ENCODE results near the gene CREBRF. TPM values are rescaled to one million over a fixed set of nuclear protein-coding genes. Genes with fewer than 3 reads are reported as not detected.
"Not testable (repeated sequence)": the region's sequence is repeated elsewhere in the genome, so short reads cannot be mapped to it uniquely, and the experiment has no call there.

Gene CREBRF
- total and polyA plus RNA-seq, 2 donors, result 12.8 to 16.7 TPM

GRCh38 chr5:173045474-173045873, 10.7 kb upstream of the CREBRF start:
- no peaks in the 10 kb centered on the region for H3K4me1 ChIP-seq (ENCODE audit: control insufficient read depth in 2 of 2, insufficient read depth in 2 of 2, low read length in 2 of 2)
- WGBS, result 88% methylated on average over 8 of the region's 8 CpGs
- H3K36me3 ChIP-seq (ENCODE audit: control insufficient read depth in 2 of 2, insufficient read depth in 2 of 2, low read length in 1 of 2), result no peaks in the 10 kb centered on the region
- H3K27me3 ChIP-seq (ENCODE audit: control insufficient read depth in 2 of 2, insufficient read depth in 1 of 2, low read length in 1 of 2), result no peaks in the 10 kb centered on the region
- no peak overlapping the region for H3K4me3 ChIP-seq (ENCODE audit: low read length in 2 of 2)
- DNase-seq (ENCODE audit: low read depth in 6 of 9, low spot score in 9 of 9), result no peak
- H3K27ac ChIP-seq (ENCODE audit: low read depth in 1 of 2, low read length in 1 of 2), result no peak overlapping the region
- no peaks in the 10 kb centered on the region for H3K9me3 ChIP-seq (ENCODE audit: control insufficient read depth in 2 of 2, insufficient read depth in 1 of 2, low read length in 1 of 2)

DNA sequence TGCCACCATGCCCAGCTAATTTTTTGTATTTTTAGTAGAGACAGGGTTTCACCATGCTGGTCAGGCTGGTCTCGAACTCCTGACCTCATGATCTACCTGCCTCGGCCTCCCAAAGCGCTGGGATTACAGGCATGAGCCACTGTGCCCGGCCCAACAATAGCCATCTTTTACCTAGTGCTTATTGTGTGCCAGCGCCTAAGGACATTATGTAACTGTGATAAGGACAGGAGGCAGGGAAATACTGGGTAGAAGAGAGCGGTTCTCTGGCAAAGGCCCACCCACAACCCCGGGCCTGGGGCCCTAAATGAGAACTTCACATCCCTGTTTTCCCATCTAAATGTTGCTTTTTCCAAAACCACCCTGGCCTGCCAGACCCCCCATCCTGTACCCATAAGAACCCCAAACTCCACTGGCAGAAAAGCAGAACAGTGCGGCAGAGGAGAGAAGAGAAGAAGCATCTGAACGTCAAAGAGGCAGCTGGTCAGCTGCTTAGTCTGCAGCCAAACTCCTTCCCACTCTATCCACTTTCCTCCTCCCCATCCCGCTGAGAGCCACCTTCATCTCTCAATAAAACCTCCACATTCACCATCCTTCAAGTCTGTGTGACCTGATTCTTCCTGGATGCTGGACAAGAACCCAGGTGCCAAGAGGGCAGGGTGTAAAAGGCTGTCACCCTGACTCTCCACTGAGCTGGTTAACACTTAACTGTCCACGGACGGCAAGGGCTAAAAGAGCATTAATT, 8.9 kb upstream of the CREBRF start:
- H3K4me1 ChIP-seq (ENCODE audit: control insufficient read depth in 2 of 2, insufficient read depth in 2 of 2, low read length in 2 of 2); H3K9me3 ChIP-seq (ENCODE audit: control insufficient read depth in 2 of 2, insufficient read depth in 1 of 2, low read length in 1 of 2); H3K27me3 ChIP-seq (ENCODE audit: control insufficient read depth in 2 of 2, insufficient read depth in 1 of 2, low read length in 1 of 2); DNase-seq (ENCODE audit: low read depth in 6 of 9, low spot score in 9 of 9); H3K36me3 ChIP-seq (ENCODE audit: control insufficient read depth in 2 of 2, insufficient read depth in 2 of 2, low read length in 1 of 2); H3K27ac ChIP-seq (ENCODE audit: low read depth in 1 of 2, low read length in 1 of 2); H3K4me3 ChIP-seq (ENCODE audit: low read length in 2 of 2): not testable (repeated sequence)
- 96% methylated on average over 12 of the region's 12 CpGs for WGBS

- Histone ChIP-seq H3K36me3 (ENCODE audit: control insufficient read depth in 2 of 2, insufficient read depth in 2 of 2, low read length in 1 of 2) (no peaks in the 10 kb centered on the region), H3K4me3 (ENCODE audit: low read length in 2 of 2) (no peak overlapping the region), H3K4me1 (ENCODE audit: control insufficient read depth in 2 of 2, insufficient read depth in 2 of 2, low read length in 2 of 2) (no peaks in the 10 kb centered on the region), H3K9me3 (ENCODE audit: control insufficient read depth in 2 of 2, insufficient read depth in 1 of 2, low read length in 1 of 2) (no peaks in the 10 kb centered on the region), H3K27ac (ENCODE audit: low read depth in 1 of 2, low read length in 1 of 2) (no peak overlapping the region), H3K27me3 (ENCODE audit: control insufficient read depth in 2 of 2, insufficient read depth in 1 of 2, low read length in 1 of 2) (peaks cover 0 to 4% of the 10 kb centered on the region in 2 donors)
- 81% methylated on average over 6 of the region's 6 CpGs for WGBS
- no peak for DNase-seq (ENCODE audit: low read depth in 6 of 9, low spot score in 9 of 9)
These were observed 8.4 kb upstream of the CREBRF start for GRCh38 chr5:173047838-173048105.

DNA sequence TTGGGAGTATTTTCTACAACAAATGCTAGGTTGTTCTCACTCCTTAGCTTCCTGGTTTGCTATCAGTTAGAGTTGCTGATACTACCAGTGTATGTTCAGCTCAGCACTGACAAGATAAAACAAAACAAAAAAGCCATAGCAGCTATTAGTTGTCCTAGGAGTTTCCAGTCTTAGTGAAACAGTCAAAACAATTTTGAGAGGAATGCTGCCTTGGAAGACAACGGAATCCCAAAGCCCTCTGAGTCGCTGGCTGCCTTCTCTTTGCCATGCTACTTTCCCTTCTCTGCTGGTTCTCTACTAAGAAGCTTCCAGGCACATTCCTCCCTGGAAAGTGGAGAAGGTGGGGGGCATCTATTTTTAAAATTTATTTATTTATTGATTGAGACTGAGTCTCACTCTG, 5.4 kb upstream of the CREBRF start:
- H3K36me3 ChIP-seq (ENCODE audit: control insufficient read depth in 2 of 2, insufficient read depth in 2 of 2, low read length in 1 of 2), result no peaks in the 10 kb centered on the region
- H3K4me3 ChIP-seq (ENCODE audit: low read length in 2 of 2), result no peak overlapping the region
- peaks cover 0 to 4% of the 10 kb centered on the region in 2 donors for H3K27me3 ChIP-seq (ENCODE audit: control insufficient read depth in 2 of 2, insufficient read depth in 1 of 2, low read length in 1 of 2)
- DNase-seq (ENCODE audit: low read depth in 6 of 9, low spot score in 9 of 9), result no peak
- H3K9me3 ChIP-seq (ENCODE audit: control insufficient read depth in 2 of 2, insufficient read depth in 1 of 2, low read length in 1 of 2), result no peaks in the 10 kb centered on the region
- 97% methylated on average over 2 of the region's 2 CpGs for WGBS
- no peak overlapping the region for H3K27ac ChIP-seq (ENCODE audit: low read depth in 1 of 2, low read length in 1 of 2)
- peaks cover 0 to 8% of the 10 kb centered on the region in 2 donors for H3K4me1 ChIP-seq (ENCODE audit: control insufficient read depth in 2 of 2, insufficient read depth in 2 of 2, low read length in 2 of 2)

DNA sequence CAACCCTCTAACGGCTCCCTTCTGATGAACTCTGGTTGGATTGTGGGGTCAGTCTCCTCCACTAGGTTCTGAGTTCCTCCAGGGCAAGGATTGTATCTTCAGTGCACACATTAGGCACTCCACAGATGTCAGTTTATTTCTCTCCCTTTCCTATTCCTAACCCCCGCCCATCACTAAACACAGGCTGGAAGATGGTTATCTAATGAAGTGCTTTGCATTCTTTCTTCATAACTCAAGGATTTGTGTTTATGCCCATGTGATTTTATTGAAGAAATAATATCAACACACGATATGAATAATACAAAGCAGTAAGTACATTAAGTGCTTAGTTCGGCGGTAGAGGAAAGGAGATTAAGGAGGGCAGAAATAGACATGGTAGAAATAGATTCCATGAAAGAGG, 4.4 kb upstream of the CREBRF start:
- Histone ChIP-seq H3K4me1 (ENCODE audit: control insufficient read depth in 2 of 2, insufficient read depth in 2 of 2, low read length in 2 of 2) (peaks cover 0 to 9% of the 10 kb centered on the region in 2 donors), H3K27me3 (ENCODE audit: control insufficient read depth in 2 of 2, insufficient read depth in 1 of 2, low read length in 1 of 2) (peaks cover 0 to 4% of the 10 kb centered on the region in 2 donors), H3K36me3 (ENCODE audit: control insufficient read depth in 2 of 2, insufficient read depth in 2 of 2, low read length in 1 of 2) (no peaks in the 10 kb centered on the region), H3K27ac (ENCODE audit: low read depth in 1 of 2, low read length in 1 of 2) (no peak overlapping the region), H3K4me3 (ENCODE audit: low read length in 2 of 2) (no peak overlapping the region), H3K9me3 (ENCODE audit: control insufficient read depth in 2 of 2, insufficient read depth in 1 of 2, low read length in 1 of 2) (no peaks in the 10 kb centered on the region)
- 97% methylated on average over 5 of the region's 5 CpGs for WGBS
- no peak for DNase-seq (ENCODE audit: low read depth in 6 of 9, low spot score in 9 of 9)

GRCh38 chr5:173053041-173053440, 3.1 kb upstream of the CREBRF start:
- Histone ChIP-seq H3K9me3 (ENCODE audit: control insufficient read depth in 2 of 2, insufficient read depth in 1 of 2, low read length in 1 of 2) (no peaks in the 10 kb centered on the region), H3K27ac (ENCODE audit: low read depth in 1 of 2, low read length in 1 of 2) (no peak overlapping the region), H3K4me3 (ENCODE audit: low read length in 2 of 2) (no peak overlapping the region), H3K4me1 (ENCODE audit: control insufficient read depth in 2 of 2, insufficient read depth in 2 of 2, low read length in 2 of 2) (peaks cover 0 to 14% of the 10 kb centered on the region in 2 donors), H3K36me3 (ENCODE audit: control insufficient read depth in 2 of 2, insufficient read depth in 2 of 2, low read length in 1 of 2) (no peaks in the 10 kb centered on the region), H3K27me3 (ENCODE audit: control insufficient read depth in 2 of 2, insufficient read depth in 1 of 2, low read length in 1 of 2) (peaks cover 0 to 4% of the 10 kb centered on the region in 2 donors)
- WGBS, result 95% methylated on average over 3 of the region's 3 CpGs
- DNase-seq (ENCODE audit: low read depth in 6 of 9, low spot score in 9 of 9), result no peak

DNA sequence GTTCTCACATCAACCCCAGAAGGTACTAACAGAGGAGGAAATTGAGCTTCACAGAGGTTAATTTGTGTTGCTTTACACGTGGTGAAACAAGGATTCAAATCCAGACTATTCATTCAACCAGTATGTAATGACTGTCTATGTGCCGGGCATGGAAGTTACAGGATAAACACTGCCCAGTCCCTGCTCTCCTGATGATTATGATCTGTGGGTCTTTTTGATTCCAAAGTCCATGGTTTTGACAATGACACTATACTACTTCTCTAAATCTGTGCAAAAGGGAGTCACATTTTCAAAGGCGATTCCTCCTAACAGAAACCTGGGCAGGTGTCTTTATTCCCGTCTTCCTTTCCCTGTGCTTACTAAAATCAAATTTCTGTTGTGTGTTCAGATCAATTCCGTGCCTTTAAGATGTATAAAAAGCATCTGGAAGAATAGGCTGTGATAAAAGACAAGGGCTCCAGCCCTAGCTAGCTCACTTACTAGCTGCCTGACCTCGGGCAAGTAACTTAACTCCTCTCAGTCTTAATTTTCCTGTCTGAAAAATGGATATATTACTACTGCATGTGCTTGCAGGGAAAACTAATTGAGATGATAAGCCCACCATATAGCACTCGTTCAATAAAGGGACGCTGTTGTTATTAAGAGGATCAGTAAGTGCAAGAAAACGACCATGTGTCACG, 970 bp upstream of the CREBRF start:
- no peak for DNase-seq (ENCODE audit: low read depth in 6 of 9, low spot score in 9 of 9)
- Histone ChIP-seq H3K4me3 (ENCODE audit: low read length in 2 of 2) (peak overlapping the region; percentile 87 to 100), H3K27ac (ENCODE audit: low read depth in 1 of 2, low read length in 1 of 2) (no peak overlapping the region), H3K4me1 (ENCODE audit: control insufficient read depth in 2 of 2, insufficient read depth in 2 of 2, low read length in 2 of 2) (peaks cover 0 to 14% of the 10 kb centered on the region in 2 donors), H3K36me3 (ENCODE audit: control insufficient read depth in 2 of 2, insufficient read depth in 2 of 2, low read length in 1 of 2) (peaks cover 0 to 6% of the 10 kb centered on the region in 2 donors), H3K9me3 (ENCODE audit: control insufficient read depth in 2 of 2, insufficient read depth in 1 of 2, low read length in 1 of 2) (no peaks in the 10 kb centered on the region), H3K27me3 (ENCODE audit: control insufficient read depth in 2 of 2, insufficient read depth in 1 of 2, low read length in 1 of 2) (peaks cover 0 to 4% of the 10 kb centered on the region in 2 donors)
- 41% methylated on average over 10 of the region's 10 CpGs for WGBS

GRCh38 chr5:173055722-173055982, 500 bp upstream of the CREBRF start:
- H3K27me3 ChIP-seq (ENCODE audit: control insufficient read depth in 2 of 2, insufficient read depth in 1 of 2, low read length in 1 of 2), result peaks cover 0 to 4% of the 10 kb centered on the region in 2 donors
- peaks cover 3 to 8% of the 10 kb centered on the region in 2 donors for H3K36me3 ChIP-seq (ENCODE audit: control insufficient read depth in 2 of 2, insufficient read depth in 2 of 2, low read length in 1 of 2)
- H3K4me3 ChIP-seq (ENCODE audit: low read length in 2 of 2), result peak overlapping the region; percentile 87 to 100
- H3K4me1 ChIP-seq (ENCODE audit: control insufficient read depth in 2 of 2, insufficient read depth in 2 of 2, low read length in 2 of 2), result peaks cover 0 to 14% of the 10 kb centered on the region in 2 donors
- peak overlapping the region; percentile 19 to 46 for H3K27ac ChIP-seq (ENCODE audit: low read depth in 1 of 2, low read length in 1 of 2)
- 1% methylated on average over 11 of the region's 11 CpGs for WGBS
- DNase-seq (ENCODE audit: low read depth in 6 of 9, low spot score in 9 of 9), result no peak
- H3K9me3 ChIP-seq (ENCODE audit: control insufficient read depth in 2 of 2, insufficient read depth in 1 of 2, low read length in 1 of 2), result no peaks in the 10 kb centered on the region

GRCh38 chr5:173056783-173057061, 570 bp downstream of the CREBRF start:
- Histone ChIP-seq H3K27me3 (ENCODE audit: control insufficient read depth in 2 of 2, insufficient read depth in 1 of 2, low read length in 1 of 2) (peaks cover 0 to 2% of the 10 kb centered on the region in 2 donors), H3K9me3 (ENCODE audit: control insufficient read depth in 2 of 2, insufficient read depth in 1 of 2, low read length in 1 of 2) (no peaks in the 10 kb centered on the region), H3K27ac (ENCODE audit: low read depth in 1 of 2, low read length in 1 of 2) (peak overlapping the region; percentile 95 to 98), H3K4me3 (ENCODE audit: low read length in 2 of 2) (peak overlapping the region; percentile 87 to 100), H3K36me3 (ENCODE audit: control insufficient read depth in 2 of 2, insufficient read depth in 2 of 2, low read length in 1 of 2) (peaks cover 3 to 8% of the 10 kb centered on the region in 2 donors), H3K4me1 (ENCODE audit: control insufficient read depth in 2 of 2, insufficient read depth in 2 of 2, low read length in 2 of 2) (peaks cover 0 to 14% of the 10 kb centered on the region in 2 donors)
- DNase-seq (ENCODE audit: low read depth in 6 of 9, low spot score in 9 of 9), result peak in 1 of 9 donors; percentile 55
- 2% methylated on average over 27 of the region's 27 CpGs for WGBS
